Measurements from ENCODE around the gene RELA. TPM values are rescaled to one million over a fixed set of nuclear protein-coding genes. Genes with fewer than 3 reads are reported as not detected.

RELA gene
- total and polyA plus RNA-seq, 10 of the 15 experiments (the other 5 are each of a cell fraction or from before 2014, with no cell fraction given), result 5.1 to 56.4 (median 34.2) TPM

DNA sequence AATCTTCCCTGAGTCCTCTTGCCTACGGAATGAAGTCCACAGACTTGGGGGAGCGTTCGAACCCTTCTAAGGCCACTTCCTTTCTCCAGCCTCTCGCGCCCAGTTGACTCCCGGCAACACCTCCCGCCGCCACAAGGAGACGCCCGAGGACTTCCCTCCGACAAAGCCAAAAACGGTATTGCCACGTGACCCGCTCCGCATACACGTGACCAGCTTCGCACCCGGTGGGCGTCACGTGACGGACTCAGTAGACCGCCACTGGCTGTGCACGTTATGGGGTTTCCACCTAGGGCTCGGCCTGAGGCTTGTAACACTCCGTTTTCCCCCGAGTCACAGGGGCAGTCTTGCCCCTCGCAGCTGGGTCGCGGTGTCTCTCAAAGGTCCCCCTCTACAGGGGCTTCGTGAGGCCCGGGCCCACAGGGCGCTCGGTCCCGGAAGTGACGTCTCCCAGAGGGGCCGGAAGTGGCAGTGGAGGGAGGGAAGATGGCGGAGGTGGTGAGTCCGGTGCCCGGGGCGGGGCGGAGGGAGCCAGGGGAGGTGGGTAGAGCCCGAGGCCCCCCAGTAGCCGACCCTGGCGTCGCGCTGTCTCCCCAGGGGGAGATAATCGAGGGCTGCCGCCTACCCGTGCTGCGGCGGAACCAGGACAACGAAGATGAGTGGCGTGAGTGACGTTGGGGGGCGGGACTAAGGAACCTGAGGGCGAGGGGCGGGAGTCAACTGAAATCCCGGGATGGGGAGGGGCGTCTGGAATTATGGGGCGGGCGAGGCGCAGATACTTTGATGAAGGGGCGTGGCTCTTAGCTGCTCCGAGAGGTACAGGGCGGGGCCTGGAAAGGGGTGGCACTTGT is 49.3 kb upstream of the RELA start, which contains the start of gene KAT5 (continued):
- TF ChIP-seq RAD21 (IDR thresholded peaks at IDR 0.05; ENCODE audit: insufficient read depth, low read depth, low read length) (peak; percentile 90), STAT3 (IDR thresholded peaks at IDR 0.05; ENCODE audit: low read depth, low read length) (no peak), BCLAF1 (IDR thresholded peaks at IDR 0.05) (no peak), PAX8 (IDR thresholded peaks at IDR 0.05) (peak; percentile 91; the same call in 1 of the 2 replicates), CHD4 (IDR thresholded peaks at IDR 0.05) (no peak), LARP7 (IDR thresholded peaks at IDR 0.05) (peak; percentile 94; the same call in 1 of the 2 replicates), USF2 (IDR thresholded peaks at IDR 0.05; ENCODE audit: borderline replicate concordance, low read depth, low read length) (peak; percentile 100), RBBP5 (conservative IDR thresholded peaks at IDR 0.05) (no peak), FOXK2 (IDR thresholded peaks at IDR 0.05) (peak; percentile 86), NRF1 (conservative IDR thresholded peaks at IDR 0.05; ENCODE audit: low read depth, low read length) (peak; percentile 3; the same call in 1 of the 2 replicates), SRF (IDR thresholded peaks at IDR 0.05; ENCODE audit: low read depth in 2 of 2, low read length in 2 of 2) (peak; percentile 97), SREBF2 (IDR thresholded peaks at IDR 0.05; ENCODE audit: low read length) (no peak; the same call in 1 of the 2 replicates), ETV6 (conservative IDR thresholded peaks at IDR 0.05 in 1 of 2, IDR thresholded peaks at IDR 0.05 in 1 of 2; ENCODE audit: borderline replicate concordance in 1 of 2, low read depth in 1 of 2) (no peak), NR2C2 (IDR thresholded peaks at IDR 0.05; ENCODE audit: borderline replicate concordance, control insufficient read depth, insufficient read length, low read depth) (no peak), GABPA (IDR thresholded peaks at IDR 0.05; ENCODE audit: low read depth) (peak; percentile 97), POLR2AphosphoS5 (IDR thresholded peaks at IDR 0.05; ENCODE audit: low read length) (peak; percentile 84; the same call in 1 of the 2 replicates), ZNF24 (IDR thresholded peaks at IDR 0.05) (no peak), ZBTB33 (IDR thresholded peaks at IDR 0.05) (peak; percentile 78), ZNF384 (IDR thresholded peaks at IDR 0.05; ENCODE audit: borderline replicate concordance, low read depth, low read length) (no peak), RCOR1 (conservative IDR thresholded peaks at IDR 0.05; ENCODE audit: low read depth, low read length) (0 out of 2 replicates have a peak, but pooled peaks have one; percentile 37)
- TF ChIP-seq, protein P1, sequence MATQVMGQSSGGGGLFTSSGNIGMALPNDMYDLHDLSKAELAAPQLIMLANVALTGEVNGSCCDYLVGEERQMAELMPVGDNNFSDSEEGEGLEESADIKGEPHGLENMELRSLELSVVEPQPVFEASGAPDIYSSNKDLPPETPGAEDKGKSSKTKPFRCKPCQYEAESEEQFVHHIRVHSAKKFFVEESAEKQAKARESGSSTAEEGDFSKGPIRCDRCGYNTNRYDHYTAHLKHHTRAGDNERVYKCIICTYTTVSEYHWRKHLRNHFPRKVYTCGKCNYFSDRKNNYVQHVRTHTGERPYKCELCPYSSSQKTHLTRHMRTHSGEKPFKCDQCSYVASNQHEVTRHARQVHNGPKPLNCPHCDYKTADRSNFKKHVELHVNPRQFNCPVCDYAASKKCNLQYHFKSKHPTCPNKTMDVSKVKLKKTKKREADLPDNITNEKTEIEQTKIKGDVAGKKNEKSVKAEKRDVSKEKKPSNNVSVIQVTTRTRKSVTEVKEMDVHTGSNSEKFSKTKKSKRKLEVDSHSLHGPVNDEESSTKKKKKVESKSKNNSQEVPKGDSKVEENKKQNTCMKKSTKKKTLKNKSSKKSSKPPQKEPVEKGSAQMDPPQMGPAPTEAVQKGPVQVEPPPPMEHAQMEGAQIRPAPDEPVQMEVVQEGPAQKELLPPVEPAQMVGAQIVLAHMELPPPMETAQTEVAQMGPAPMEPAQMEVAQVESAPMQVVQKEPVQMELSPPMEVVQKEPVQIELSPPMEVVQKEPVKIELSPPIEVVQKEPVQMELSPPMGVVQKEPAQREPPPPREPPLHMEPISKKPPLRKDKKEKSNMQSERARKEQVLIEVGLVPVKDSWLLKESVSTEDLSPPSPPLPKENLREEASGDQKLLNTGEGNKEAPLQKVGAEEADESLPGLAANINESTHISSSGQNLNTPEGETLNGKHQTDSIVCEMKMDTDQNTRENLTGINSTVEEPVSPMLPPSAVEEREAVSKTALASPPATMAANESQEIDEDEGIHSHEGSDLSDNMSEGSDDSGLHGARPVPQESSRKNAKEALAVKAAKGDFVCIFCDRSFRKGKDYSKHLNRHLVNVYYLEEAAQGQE (IDR thresholded peaks at IDR 0.05; ENCODE audit: low read depth, low read length), result no peak
